Fibroblast of lung (primary cell): ENCODE results near the gene CSNK1D.

Experiments used
- CTCF ChIP-seq, 2 donors: IDR thresholded peaks in 1 of 2; conservative IDR thresholded peaks in 1 of 2; 1 replicate in 1 of 2; 2 replicates in 1 of 2; pipeline ENCODE4 v1.5.1; 2011 to 2012; ENCODE audit warnings: low read length in 2 of 2, control low read depth in 1 of 2, inconsistent platforms in 1 of 2, low read depth in 1 of 2, mild to moderate bottlenecking in 1 of 2
- EZH2 ChIP-seq: IDR thresholded peaks from 2 replicates; pipeline ENCODE4 v1.5.1; 2012; ENCODE audit warnings: low read length, control low read depth, mild to moderate bottlenecking; ENCODE audit errors: missing control alignments

GRCh38 chr17:82231562-82232321, 41.8 kb downstream of the CSNK1D start:
- TF ChIP-seq EZH2, result no peak
- no peak for TF ChIP-seq CTCF (conservative IDR thresholded peaks at IDR 0.05 in 1 of 2, IDR thresholded peaks at IDR 0.05 in 1 of 2; ENCODE audit: low read depth in 1 of 2, low read length in 2 of 2)
